Measurements from ENCODE around the gene BSG.

The BSG gene

GRCh38 chr19:572140-572742, at the start of gene BSG:
Gene BSG (plus strand): TSS chr19:572596. CDS start chr19:572635, 39 bp downstream.
- intact Hi-C loops (cut with DNase I), result no loop called here

GRCh38 chr19:522726-523125, 49.7 kb upstream of the BSG start:
- DNase-seq, result peak in 1 of 10 donors; percentile 74
- intact Hi-C loops (cut with DNase I), result no loop called here

More at GRCh38 chr19:572140-572742, at the start of gene BSG:
- DNase-seq, result peak; percentile 96 to 100 (median 97)

DNA sequence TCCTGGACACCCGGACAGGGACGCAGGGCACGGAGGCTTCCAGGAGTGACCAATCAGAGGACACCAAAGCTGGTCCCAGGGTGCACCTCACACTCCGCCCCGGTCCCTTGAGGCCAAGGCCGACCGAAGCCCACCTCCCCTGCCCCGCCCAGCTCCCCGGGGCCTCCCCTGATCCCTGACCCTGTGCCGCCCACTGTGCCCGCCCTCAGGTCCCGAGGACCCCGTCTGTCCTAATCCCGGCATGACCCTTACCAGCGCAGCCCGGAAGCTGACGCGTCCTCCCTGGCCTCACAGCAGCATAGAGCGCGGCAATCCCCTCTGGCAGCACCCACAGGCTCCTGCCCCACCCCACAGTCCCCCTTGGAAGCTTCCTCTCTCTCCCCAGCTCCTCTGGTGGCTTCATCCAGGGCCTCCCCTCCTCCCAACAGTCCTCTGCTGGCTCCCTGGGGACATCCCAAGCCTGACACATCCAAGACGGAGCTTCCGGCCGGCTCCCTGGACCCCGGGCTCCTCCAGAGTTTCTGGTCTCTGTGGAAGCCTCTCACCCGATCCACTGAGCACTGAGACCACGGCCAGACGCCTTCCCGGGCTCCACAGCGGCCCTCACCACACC, 48.2 kb upstream of the BSG start:
- peak in 1 of 10 donors; percentile 79 for DNase-seq
- intact Hi-C loops (cut with DNase I), result no loop called here

- peak in 1 of 10 donors; percentile 80 for DNase-seq
- intact Hi-C loops (cut with DNase I), result no loop called here
Observed at GRCh38 chr19:525029-525428, 47.4 kb upstream of the BSG start.

- intact Hi-C loops (cut with DNase I), result no loop called here
- peak in 1 of 10 donors; percentile 56 for DNase-seq
Observed at GRCh38 chr19:525857-526419, 46.5 kb upstream of the BSG start.

DNA sequence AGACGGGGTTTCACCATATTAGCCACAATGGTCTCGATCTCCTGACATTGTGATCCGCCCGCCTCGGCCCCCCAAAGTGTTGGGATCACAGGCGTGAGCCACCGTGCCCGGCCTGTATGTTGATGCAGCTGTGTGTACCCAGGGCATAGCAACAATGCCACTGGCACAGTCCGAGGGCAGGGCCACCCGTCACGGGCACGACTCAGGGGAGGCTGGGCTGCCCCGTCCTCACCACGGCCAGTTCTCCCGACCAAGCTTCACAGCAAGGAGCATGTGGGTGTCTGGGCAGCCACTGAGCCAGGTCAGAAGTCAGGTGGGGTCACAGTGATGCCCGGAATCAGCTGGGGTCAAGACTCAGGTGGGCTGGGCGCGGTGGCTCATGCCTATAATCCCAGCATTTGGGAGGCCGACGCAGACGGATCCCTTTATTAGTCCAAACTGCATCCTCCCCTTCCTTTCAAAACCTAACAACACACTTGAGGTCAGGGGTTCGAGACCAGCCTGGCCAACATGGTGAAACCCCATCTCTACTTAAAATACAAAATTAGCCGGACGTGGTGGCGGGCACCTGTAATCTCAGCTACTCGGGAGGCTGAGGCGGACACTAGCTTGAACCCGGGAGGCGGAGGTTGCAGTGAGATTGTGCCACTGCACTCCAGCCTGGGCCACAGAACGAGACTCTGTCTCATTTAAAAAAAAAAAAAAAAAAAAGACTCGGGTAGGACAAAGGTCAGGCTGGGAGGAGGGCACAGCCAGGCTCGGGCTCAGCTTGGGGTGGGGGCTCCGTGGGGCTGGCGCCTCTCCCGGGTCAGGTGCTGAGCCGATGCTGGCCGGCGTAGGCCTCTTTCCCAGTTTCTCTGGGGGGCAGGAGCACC, 42.0 kb upstream of the BSG start:
- no peak for DNase-seq
- intact Hi-C loops (cut with DNase I), result loop anchor here (2.0 kb wide), 1 partner anchor 22 kb away; no protein-coding TSS in a partner anchor

GRCh38 chr19:531009-531752, 41.2 kb upstream of the BSG start:
- DNase-seq, result peak in 8 of 10 donors; percentile 54 to 96 (median 60)
- intact Hi-C loops (cut with DNase I), result loop anchor here (2.0 kb wide), 1 partner anchor 22 kb away; no protein-coding TSS in a partner anchor

DNA sequence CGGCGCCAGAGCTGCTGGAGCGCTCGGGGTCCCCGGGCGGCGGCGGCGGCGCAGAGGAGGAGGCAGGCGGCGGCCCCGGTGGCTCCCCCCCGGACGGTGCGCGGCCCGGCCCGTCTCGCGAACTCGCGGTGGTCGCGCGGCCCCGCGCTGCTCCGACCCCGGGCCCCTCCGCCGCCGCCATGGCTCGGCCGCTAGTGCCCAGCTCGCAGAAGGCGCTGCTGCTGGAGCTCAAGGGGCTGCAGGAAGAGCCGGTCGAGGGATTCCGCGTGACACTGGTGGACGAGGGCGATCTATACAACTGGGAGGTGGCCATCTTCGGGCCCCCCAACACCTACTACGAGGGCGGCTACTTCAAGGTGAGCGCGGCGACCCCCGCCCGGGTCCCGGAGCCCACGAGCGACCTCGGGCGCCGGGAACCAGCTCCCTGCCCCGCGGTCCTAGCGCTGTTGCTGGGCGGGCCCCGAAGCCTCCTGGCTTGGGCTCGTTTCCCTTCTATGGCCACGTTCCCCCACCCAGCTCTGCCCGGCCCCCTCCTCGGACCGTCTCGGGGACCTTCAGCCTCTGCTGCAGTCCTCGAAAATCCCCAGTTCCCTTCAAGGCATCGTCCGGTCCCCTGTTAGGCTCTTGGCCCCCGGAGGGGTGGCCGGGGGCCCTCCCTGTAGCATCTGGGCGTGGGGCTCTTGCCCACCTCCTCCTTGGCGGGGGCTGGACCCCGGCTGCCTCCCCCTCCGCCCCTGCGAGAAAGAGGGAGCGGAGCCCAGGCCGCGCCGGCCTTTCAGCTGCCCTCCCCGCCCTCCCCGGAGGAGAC, 40.4 kb upstream of the BSG start, which contains the start of gene CDC34:
Gene CDC34, plus strand, starts transcription at position 8 of the 808 bp plus-strand sequence. Its CDS starts 172 bp downstream, at position 180.
- intact Hi-C loops (cut with DNase I), result loop anchor here (2.0 kb wide), 2 partner anchors 23 to 39 kb away; no protein-coding TSS in a partner anchor
- DNase-seq, result peak in 1 of 10 donors; percentile 84

- intact Hi-C loops (cut with DNase I), result loop anchor here (2.0 kb wide), 1 partner anchor 38 kb away; no protein-coding TSS in a partner anchor
- DNase-seq, result peak; percentile 69 to 94 (median 80)
Observed at GRCh38 chr19:532561-533363, 39.6 kb upstream of the BSG start.

DNA sequence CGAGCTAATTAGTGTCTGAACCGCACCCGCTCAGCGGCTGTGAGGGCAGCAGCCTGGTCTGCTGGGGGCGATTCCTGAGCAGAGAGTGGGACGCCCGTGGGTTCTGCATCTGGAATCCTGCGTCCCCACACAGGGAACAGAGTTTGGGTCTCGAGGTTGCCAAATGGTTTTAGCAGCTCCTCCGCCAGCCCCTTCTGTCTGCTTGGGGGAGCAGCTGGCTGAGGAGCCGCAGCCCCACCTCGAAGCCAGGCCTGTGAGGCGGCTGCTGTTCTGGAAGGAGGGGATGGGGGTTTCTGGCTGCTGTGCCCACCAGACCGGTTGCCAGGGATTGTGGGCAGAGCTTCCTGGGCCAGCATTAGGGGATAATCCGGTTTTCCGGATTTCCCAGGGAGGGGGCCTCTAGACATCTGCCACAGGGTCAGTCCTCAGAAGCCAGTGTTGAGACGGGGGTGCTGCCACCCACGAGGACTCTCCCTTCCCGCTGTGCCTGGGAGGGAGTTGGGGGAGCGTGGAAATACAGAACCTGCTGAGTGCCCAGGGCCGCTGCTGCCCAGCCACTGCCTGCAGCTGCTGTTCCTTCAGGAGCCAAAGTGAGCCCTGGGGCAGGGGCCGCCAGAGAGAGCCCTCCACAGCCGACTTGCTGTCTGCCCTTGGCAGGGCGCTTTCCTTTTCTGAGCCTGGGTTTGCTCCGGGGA, 38.9 kb upstream of the BSG start:
- peak in 4 of 10 donors; percentile 6 to 85 (median 81) for DNase-seq
- intact Hi-C loops (cut with DNase I), result loop anchor here (2.0 kb wide), 1 partner anchor 37 kb away; no protein-coding TSS in a partner anchor

- intact Hi-C loops (cut with DNase I), result no loop called here
- peak in 1 of 10 donors; percentile 69 for DNase-seq
Observed at GRCh38 chr19:534088-534487, 38.3 kb upstream of the BSG start.

DNA sequence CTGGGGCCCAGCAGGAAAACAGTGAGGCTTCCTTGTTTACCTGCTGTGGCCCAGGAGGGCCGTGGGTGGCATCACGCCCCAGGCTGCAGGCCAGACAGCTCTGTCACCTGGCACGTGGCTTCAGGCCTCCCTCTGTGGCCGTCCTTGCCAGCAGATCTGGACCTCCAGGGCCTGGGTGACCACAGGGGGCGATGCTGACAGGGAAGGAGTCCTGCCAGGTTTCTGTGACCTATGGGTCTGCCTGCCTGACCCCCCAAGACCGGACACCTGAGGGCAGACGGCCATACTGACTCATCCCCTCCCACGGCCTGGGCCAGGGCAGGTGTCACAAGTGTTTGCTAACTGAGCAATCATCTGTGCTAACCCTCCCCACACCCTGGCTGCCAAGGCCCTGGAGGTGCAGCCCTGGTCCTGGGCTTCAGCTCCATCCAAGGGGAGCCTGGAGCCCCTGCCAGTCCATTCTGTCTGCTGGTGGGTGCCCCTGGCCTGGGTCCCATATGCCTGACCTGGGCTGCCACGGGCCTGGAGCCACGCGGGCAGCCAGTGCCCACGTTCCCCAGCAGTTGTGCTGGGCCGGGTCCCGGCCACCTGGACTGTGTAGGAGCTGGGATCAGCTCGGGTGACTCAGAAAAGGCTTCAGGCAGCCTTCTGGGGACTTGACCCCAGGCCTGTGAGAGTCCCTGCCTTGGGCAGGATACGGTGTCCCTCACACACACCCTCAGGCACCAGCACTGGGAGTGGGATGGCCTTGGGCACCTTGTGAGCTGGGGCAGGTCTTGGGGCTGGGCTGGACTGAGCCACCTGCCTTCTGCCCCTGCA, 37.2 kb upstream of the BSG start:
- intact Hi-C loops (cut with DNase I), result no loop called here
- peak in 1 of 10 donors; percentile 82 for DNase-seq

DNA sequence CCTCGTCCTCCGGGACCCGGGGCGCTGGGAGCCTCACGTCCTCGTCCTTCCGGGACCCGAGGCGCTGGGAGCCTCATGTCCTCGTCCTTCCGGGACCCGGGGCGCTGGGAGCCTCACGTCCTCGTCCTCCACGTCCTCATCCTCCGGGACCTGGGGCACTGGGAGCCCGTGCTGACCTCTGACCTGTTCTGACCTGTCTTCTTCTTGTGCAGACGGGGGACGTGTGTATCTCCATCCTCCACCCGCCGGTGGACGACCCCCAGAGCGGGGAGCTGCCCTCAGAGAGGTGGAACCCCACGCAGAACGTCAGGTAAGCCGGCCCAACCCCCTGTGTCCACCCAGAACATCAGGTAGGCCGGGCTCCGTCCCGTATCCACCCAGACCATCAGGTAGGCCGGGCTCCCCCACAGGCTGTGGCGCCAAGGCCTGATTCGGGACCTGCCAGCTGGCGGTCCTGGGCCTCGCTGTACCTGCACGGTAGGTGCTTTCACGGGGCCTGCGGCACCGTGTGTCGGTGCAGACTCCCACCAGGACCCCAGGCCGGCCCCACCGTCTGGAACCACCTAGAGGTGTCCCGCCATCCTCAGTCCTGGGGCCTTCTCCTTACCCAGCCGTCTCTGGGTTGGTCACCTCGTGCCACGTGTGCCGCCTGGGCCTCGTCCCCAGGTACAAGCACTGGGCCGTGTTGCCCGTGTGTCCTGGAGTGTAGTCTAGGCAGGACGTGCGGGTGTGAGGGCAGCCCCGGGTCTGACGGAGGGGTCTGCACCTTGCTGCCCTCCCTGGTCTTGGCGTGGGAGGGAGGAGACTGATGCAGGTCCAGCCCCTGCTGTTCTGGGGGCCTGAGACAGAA, 36.1 kb upstream of the BSG start:
- intact Hi-C loops (cut with DNase I), result no loop called here
- DNase-seq, result no peak

- intact Hi-C loops (cut with DNase I), result no loop called here
- no peak for DNase-seq
Observed at GRCh38 chr19:536881-537404, 35.5 kb upstream of the BSG start.

DNA sequence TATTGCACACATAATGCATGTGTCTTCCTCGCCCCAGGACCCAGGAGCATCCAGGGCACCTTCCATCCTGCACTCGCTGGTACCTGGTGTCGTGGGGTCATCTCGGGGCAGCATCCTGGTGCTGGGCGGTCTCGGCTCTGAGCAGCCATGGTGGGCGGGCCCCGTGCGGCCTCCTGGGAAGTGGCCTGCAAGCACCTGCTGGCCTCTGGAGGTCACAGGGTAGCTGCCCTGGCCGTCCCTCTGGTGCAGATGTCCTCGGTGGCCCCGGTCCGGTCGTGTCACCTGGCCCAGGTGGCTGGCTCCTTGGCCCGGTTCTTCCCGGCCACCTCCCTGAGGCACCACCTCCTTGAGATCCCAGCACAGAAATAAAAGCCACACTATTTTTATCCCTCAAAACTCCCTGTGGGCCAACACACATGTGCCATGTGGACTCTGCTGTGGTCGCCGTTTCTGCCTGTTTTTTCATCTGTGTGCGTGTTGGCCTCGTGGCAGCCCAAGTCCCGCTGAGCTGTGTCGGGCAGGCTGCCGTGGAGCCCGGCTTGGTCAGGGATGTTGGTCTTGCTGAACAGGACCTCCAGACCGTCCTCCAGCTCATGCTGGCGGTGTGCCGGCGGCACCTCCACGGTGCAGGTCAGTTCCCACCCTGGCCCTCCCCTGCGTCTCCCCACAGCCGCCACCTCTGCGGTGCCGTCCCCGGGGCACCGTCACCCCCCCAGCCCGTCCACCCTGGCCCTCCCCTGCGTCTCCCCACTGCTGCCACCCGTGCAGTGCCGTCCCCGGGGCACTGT, 33.6 kb upstream of the BSG start:
- intact Hi-C loops (cut with DNase I), result no loop called here
- DNase-seq, result no peak
